Activated CD4-positive, alpha-beta memory T cell treated with anti-CD3 and anti-CD28 coated beads, Interleukin-2, amount 10 ng/mL, durations not matched to agents 7 days and 5 days (primary cell): ENCODE data around the gene ACO1. TPM values are rescaled to one million over a fixed set of nuclear protein-coding genes. Genes with fewer than 3 reads are reported as not detected.
A peak's percentile ranks its signal among the peaks of the same experiment; 100 is the strongest.
"Not testable (repeated sequence)": the region's sequence is repeated elsewhere in the genome, so short reads cannot be mapped to it uniquely, and the experiment has no call there.

Experiments
- CTCF ChIA-PET: fragments of 350-600 bp; sonication (Branson Sonifier 250); formaldehyde crosslinking; loops from one replicate; lab custom pipeline; 2021; ENCODE audit warnings: antibody characterized with exemption, inconsistent platforms; lab: Charles Lee
- POLR2A ChIA-PET: fragments of 350-600 bp; sonication (Branson Sonifier 250); formaldehyde crosslinking; loops from one replicate; lab custom pipeline; 2021; ENCODE audit warnings: antibody characterized with exemption; lab: Charles Lee
- DNase-seq: peaks from one replicate; pipeline ENCODE4 v3.0.0-alpha.2; 2020
- H3K27ac Mint-ChIP-seq: one replicate; pipeline ENCODE4 v1.8.0; 2021; ENCODE audit warnings: mild to moderate bottlenecking, mixed read lengths
- H3K27me3 Mint-ChIP-seq: one replicate; pipeline ENCODE4 v1.8.0; 2021; ENCODE audit warnings: mixed read lengths
- H3K36me3 Mint-ChIP-seq: one replicate; pipeline ENCODE4 v1.8.0; 2021; ENCODE audit warnings: low read depth, mixed read lengths
- H3K4me1 Mint-ChIP-seq: one replicate; pipeline ENCODE4 v1.8.0; 2021; ENCODE audit warnings: mixed read lengths
- H3K4me3 Mint-ChIP-seq: one replicate; pipeline ENCODE4 v1.8.0; 2021; ENCODE audit warnings: mild to moderate bottlenecking, mixed read lengths
- H3K9me3 Mint-ChIP-seq: one replicate; pipeline ENCODE4 v1.8.0; 2021; ENCODE audit warnings: mixed read lengths
- total RNA-seq, 2 experiments: library from RNA; stranded (reverse); gene quantifications; one replicate each; pipeline ENCODE4 v1.2.3, GENCODE V29; 2021

ACO1 gene
- 1 to 10 TPM; 6.4 to 6.6 TPM for total RNA-seq

DNA sequence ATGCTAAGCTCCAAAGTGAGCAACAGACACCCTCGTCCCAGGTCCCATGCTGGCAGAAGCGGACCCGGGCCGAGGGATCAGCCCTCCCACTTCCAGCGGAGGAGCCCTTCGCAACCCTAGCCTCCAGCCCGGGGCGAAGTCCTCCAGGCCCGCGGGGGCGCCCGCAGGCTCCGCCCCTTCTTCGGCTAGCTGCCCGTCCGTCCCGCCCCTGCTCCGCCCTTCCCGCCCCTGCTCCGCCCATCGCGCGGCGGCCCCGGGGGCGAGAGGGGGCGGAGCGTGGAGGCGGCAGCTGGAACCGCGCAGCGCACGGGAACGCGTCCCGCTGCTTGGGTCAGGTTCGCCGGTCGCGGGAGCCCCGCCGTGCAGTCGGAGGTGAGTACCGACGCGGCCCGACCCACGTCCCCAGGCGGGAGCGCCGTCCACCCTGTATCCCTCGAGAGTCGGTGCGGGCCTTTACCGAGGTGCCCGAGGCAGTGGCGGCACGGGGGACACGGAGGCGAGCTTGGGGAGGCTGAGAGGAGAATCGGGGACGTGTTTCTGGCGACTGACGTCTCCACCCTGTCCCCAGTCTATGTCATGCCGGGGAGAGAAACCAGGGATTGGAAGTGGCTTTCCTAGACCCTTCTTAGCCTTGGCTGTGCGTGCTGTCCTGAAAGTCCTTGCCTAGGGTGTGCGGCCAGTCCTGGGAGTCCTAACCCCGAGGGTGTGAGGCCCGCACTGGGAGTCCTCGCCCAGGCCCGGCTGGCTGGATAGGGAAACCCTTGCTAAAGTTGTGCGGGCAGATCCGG, at the start of gene ACO1:
Gene ACO1, plus strand, starts transcription at position 280 of the 788 bp plus-strand sequence. CDS start 20,864 bp downstream, outside the sequence.
- H3K4me1 Mint-ChIP-seq: peaks cover 8% of the 10 kb centered on the region
- ChIA-PET CTCF (interaction anchor here (0.6 to 4.7 kb wide), 10 partner anchors 10 to 205 kb away, joined by 3 to 51 read pairs (median 6); partner anchors contain the start of genes NDUFB6 and RIGI), POLR2A (interaction anchor here (1.0 to 4.4 kb wide), 9 partner anchors 30 to 643 kb away, joined by 3 to 30 read pairs (median 4); partner anchors contain the start of genes DNAJA1, NDUFB6, RIGI and SMIM27)
- H3K27ac Mint-ChIP-seq: no peak within 1 kb of the TSS
- peaks cover 35% of the 10 kb centered on the region for H3K27me3 Mint-ChIP-seq
- H3K9me3 Mint-ChIP-seq: no peaks in the 10 kb centered on the region
- H3K4me3 Mint-ChIP-seq: peak within 1 kb of the TSS; percentile 75
- no peaks in the 10 kb centered on the region for H3K36me3 Mint-ChIP-seq
- DNase-seq: peak; percentile 87

- DNase-seq: no peak
- H3K27ac Mint-ChIP-seq: no peak overlapping the region
- H3K9me3 Mint-ChIP-seq: no peaks in the 10 kb centered on the region
- peaks cover 6% of the 10 kb centered on the region for H3K4me1 Mint-ChIP-seq
- no peaks in the 10 kb centered on the region for H3K27me3 Mint-ChIP-seq
- H3K36me3 Mint-ChIP-seq: no peaks in the 10 kb centered on the region
- CTCF ChIA-PET: no interaction called here
- H3K4me3 Mint-ChIP-seq: no peak overlapping the region
- POLR2A ChIA-PET: no interaction called here
Observed at GRCh38 chr9:32334916-32335895, 49.2 kb upstream of the ACO1 start.

- Mint-ChIP-seq H3K4me1 (peaks cover 14% of the 10 kb centered on the region), H3K9me3 (no peaks in the 10 kb centered on the region), H3K27me3 (no peaks in the 10 kb centered on the region), H3K27ac (no peak overlapping the region), H3K4me3 (no peak overlapping the region), H3K36me3 (no peaks in the 10 kb centered on the region)
- ChIA-PET POLR2A (no interaction called here), CTCF (no interaction called here)
- DNase-seq: no peak
Observed at GRCh38 chr9:32339424-32339823, 45.0 kb upstream of the ACO1 start.

- POLR2A ChIA-PET: no interaction called here
- Mint-ChIP-seq H3K4me1 (peaks cover 19% of the 10 kb centered on the region), H3K36me3 (no peaks in the 10 kb centered on the region), H3K4me3 (no peak overlapping the region), H3K9me3 (no peaks in the 10 kb centered on the region), H3K27me3 (no peaks in the 10 kb centered on the region), H3K27ac (no peak overlapping the region)
- CTCF ChIA-PET: interaction anchor here (0.9 to 1.4 kb wide), 2 partner anchors 8 to 21 kb away, joined by 3 read pairs; no protein-coding TSS in a partner anchor
- DNase-seq: no peak
Observed at GRCh38 chr9:32340361-32340760, 44.1 kb upstream of the ACO1 start.

DNA sequence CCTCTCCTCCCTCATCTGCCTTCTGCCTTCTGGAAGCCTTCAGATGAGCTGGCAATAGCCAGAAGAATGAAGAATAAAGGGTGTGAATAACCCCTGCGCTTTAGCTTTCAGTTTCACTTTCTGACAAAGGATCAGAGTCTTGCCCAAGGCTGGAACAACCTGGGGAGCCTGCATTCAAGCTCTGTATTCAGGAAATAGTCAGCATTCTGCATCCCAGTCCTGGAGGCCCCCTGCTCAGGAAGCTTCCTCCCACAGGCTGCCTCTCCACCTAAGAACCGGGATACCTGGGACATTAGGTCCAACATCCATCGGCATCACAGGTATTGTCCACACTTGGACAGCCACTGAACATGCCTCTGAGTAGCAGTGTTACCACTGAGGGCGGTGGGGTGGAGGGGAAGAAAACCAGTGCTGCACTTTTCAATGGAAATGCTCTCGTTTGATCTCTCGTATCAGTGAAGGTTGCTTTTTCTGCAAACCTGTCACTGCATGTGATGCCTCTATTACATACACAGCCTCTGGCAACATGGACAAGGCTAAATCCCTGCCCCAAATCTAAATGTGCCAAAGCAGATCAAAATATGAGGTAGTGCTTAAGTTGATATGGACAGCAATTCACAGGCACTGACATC, 39.8 kb upstream of the ACO1 start:
- H3K4me3 Mint-ChIP-seq: peak overlapping the region; percentile 34
- CTCF ChIA-PET: no interaction called here
- no peak overlapping the region for H3K27ac Mint-ChIP-seq

GRCh38 chr9:32345243-32345642, 39.2 kb upstream of the ACO1 start:
- no peaks in the 10 kb centered on the region for H3K27me3 Mint-ChIP-seq
- H3K36me3 Mint-ChIP-seq: no peaks in the 10 kb centered on the region
- no peak overlapping the region for H3K27ac Mint-ChIP-seq
- no peaks in the 10 kb centered on the region for H3K9me3 Mint-ChIP-seq
- ChIA-PET CTCF (no interaction called here), POLR2A (no interaction called here)
- peaks cover 13% of the 10 kb centered on the region for H3K4me1 Mint-ChIP-seq
- H3K4me3 Mint-ChIP-seq: no peak overlapping the region
- no peak for DNase-seq

More for the DNA sequence above, 39.8 kb upstream of the ACO1 start:
- Mint-ChIP-seq H3K36me3 (no peaks in the 10 kb centered on the region), H3K4me1 (peaks cover 13% of the 10 kb centered on the region), H3K9me3 (no peaks in the 10 kb centered on the region), H3K27me3 (no peaks in the 10 kb centered on the region)
- DNase-seq: no peak
- POLR2A ChIA-PET: no interaction called here

- CTCF ChIA-PET: no interaction called here
- no peak overlapping the region for H3K27ac Mint-ChIP-seq
- no peaks in the 10 kb centered on the region for H3K27me3 Mint-ChIP-seq
Observed at GRCh38 chr9:32347571-32347970, 36.9 kb upstream of the ACO1 start.

DNA sequence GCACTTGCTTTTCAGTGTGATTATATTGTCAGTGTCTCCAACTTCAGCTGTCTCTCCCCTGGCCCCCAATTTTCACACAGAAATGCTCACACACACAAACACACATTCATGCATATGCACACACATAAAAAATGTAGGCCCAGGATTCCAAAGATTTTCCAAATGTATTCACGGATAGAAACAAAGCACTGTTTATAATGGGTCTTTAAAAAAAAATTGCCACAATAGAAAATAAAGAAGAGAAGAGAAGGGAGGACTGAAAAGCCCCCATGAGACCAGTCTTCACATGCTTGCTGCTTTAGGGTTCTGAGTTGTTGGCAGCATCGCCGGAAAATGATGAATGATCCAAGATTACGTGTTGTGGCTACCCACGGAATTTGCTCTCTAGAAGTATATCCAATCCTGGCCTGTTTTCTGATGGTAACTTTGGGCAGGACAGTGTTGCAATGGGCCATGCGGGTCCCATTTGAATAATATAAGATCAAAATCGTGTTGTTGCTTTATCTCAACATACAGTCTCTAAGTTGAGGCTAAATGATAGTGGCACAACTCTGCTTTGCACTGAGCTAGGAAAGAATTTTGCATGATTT, 36.2 kb upstream of the ACO1 start:
- ChIA-PET CTCF (no interaction called here), POLR2A (no interaction called here)
- no peak for DNase-seq
- H3K27me3 Mint-ChIP-seq: no peaks in the 10 kb centered on the region
- H3K4me3 Mint-ChIP-seq: no peak overlapping the region
- H3K9me3 Mint-ChIP-seq: no peaks in the 10 kb centered on the region
- no peak overlapping the region for H3K27ac Mint-ChIP-seq
- no peaks in the 10 kb centered on the region for H3K36me3 Mint-ChIP-seq
- peaks cover 13% of the 10 kb centered on the region for H3K4me1 Mint-ChIP-seq

More at GRCh38 chr9:32347571-32347970, 36.9 kb upstream of the ACO1 start:
- no peak overlapping the region for H3K4me3 Mint-ChIP-seq
- no peak for DNase-seq
- H3K4me1 Mint-ChIP-seq: peaks cover 13% of the 10 kb centered on the region
- POLR2A ChIA-PET: no interaction called here
- H3K36me3 Mint-ChIP-seq: no peaks in the 10 kb centered on the region
- H3K9me3 Mint-ChIP-seq: no peaks in the 10 kb centered on the region

GRCh38 chr9:32349013-32349412, 35.4 kb upstream of the ACO1 start:
- no peaks in the 10 kb centered on the region for H3K36me3 Mint-ChIP-seq
- no peaks in the 10 kb centered on the region for H3K27me3 Mint-ChIP-seq
- peaks cover 9% of the 10 kb centered on the region for H3K4me1 Mint-ChIP-seq
- ChIA-PET POLR2A (no interaction called here), CTCF (no interaction called here)
- DNase-seq: no peak
- no peaks in the 10 kb centered on the region for H3K9me3 Mint-ChIP-seq
- no peak overlapping the region for H3K4me3 Mint-ChIP-seq
- no peak overlapping the region for H3K27ac Mint-ChIP-seq

DNA sequence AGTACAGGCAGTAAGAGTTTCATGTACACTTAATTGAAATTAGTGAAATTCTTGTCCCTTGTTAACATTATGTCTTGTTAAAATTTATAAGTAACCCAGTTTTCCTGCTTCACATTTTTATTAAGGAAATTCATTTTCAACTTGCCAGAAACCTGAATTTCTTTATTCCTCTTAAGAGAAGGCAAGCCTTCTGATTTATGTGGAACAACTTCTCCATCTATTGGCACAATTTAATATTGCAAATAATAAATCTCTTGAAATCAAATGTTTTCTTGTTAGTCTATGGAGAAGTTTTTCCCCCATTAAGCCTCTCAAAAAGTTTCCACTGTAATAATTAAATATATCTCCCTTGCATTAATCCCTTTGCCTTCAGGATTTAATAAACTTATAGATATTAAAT, 33.8 kb upstream of the ACO1 start:
- H3K36me3 Mint-ChIP-seq: no peaks in the 10 kb centered on the region
- H3K27ac Mint-ChIP-seq: no peak overlapping the region
- ChIA-PET CTCF (no interaction called here), POLR2A (no interaction called here)
- DNase-seq: no peak
- H3K27me3 Mint-ChIP-seq: no peaks in the 10 kb centered on the region
- H3K9me3 Mint-ChIP-seq: no peaks in the 10 kb centered on the region
- no peak overlapping the region for H3K4me3 Mint-ChIP-seq
- no peaks in the 10 kb centered on the region for H3K4me1 Mint-ChIP-seq

DNA sequence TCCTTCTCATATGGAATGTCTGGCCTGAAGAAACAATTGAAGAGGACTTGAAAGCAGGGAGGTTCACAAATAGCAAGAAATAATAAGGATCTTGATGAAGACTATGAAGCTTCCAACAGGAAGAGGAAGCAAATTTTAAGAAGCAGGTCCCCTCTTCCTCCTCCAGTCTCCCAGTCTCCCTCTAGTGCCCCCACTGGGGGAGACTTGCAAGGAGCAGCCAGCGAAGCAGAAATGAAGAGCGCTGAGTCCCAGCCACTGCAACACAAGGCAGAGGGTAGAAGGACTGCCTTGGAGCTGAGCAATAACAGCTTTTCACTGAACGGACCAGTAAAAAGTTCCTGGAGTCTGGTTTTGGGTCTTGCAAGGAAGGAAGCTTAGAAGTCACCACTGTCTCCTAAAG, 32.6 kb upstream of the ACO1 start:
- H3K27me3 Mint-ChIP-seq: peaks cover under 1% of the 10 kb centered on the region
- POLR2A ChIA-PET: no interaction called here
- DNase-seq: no peak
- H3K9me3 Mint-ChIP-seq: no peaks in the 10 kb centered on the region
- CTCF ChIA-PET: no interaction called here
- H3K27ac Mint-ChIP-seq: no peak overlapping the region
- no peaks in the 10 kb centered on the region for H3K4me1 Mint-ChIP-seq
- H3K36me3 Mint-ChIP-seq: no peaks in the 10 kb centered on the region
- H3K4me3 Mint-ChIP-seq: no peak overlapping the region

- H3K27me3 Mint-ChIP-seq, H3K4me3 Mint-ChIP-seq, POLR2A ChIA-PET, H3K36me3 Mint-ChIP-seq, H3K4me1 Mint-ChIP-seq, H3K9me3 Mint-ChIP-seq, H3K27ac Mint-ChIP-seq, CTCF ChIA-PET, DNase-seq: not testable (repeated sequence)
Observed at GRCh38 chr9:32353476-32353875, 31.0 kb upstream of the ACO1 start.
